K562 (cell line): ENCODE measurements around the gene NANOG. TPM values are rescaled to one million over a fixed set of nuclear protein-coding genes. Genes with fewer than 3 reads are reported as not detected.

Source experiments
- NKRF ChIP-seq: fragments of 450-650 bp; IDR thresholded peaks from 2 replicates; pipeline ENCODE4 v1.6.1; 2016; ENCODE audit warnings: borderline replicate concordance
- SMAD3 ChIP-seq: fragments of 450-650 bp; formaldehyde crosslinking; conservative IDR thresholded peaks from 2 replicates; pipeline ENCODE4 v1.4.0; 2020; ENCODE audit warnings: mild to moderate bottlenecking
- polyA plus RNA-seq, 8 experiments: library from polyadenylated mRNA; depleted of rRNA in 4 of 8; stranded (reverse) in 5 of 8; unstranded in 3 of 8; fragments of >200 nt; fragmentation: Nextera tagmentation in 2 of 8; fragmentation: Illumina TruSeq in 1 of 8; extraction: Ambion mirVana in 2 of 8; extraction: Trizol in 1 of 8; gene quantifications; 2 replicates each; pipeline versions ENCODE4 v1.2.1 to v1.2.3, GENCODE V29; 2011 to 2014; ENCODE audit warnings: inconsistent platforms in 1 of 8, missing spikeins in 1 of 8
- total RNA-seq, 7 experiments: library from RNA; depleted of rRNA in 6 of 7; stranded (reverse); fragments of >200 nt in 6 of 7; fragmentation: Illumina TruSeq in 2 of 7; extraction: Trizol in 2 of 7; gene quantifications; 2 replicates each; pipeline versions ENCODE4 v1.2.1 to v1.2.3, GENCODE V29; 2011 to 2021; ENCODE audit warnings: low replicate concordance in 1 of 7
- TF ChIP-seq, protein P1 (sequence below), 2 experiments: fragments of 450-650 bp; IDR thresholded peaks; 2 replicates each; pipeline ENCODE4 v1.6.1; 2018; ENCODE audit warnings: mild to moderate bottlenecking in 2 of 2, low read depth in 1 of 2; ENCODE audit not compliant: partially characterized antibody in 2 of 2
- TF ChIP-seq, protein P2 (sequence below): fragments of 200-800 bp; sonication (Bioruptor generic); IDR thresholded peaks from 2 replicates; pipeline ENCODE4 v1.6.1; 2016; ENCODE audit warnings: missing genetic modification characterization, missing compliant biosample characterization

The NANOG gene
- total and polyA plus RNA-seq, 9 of the 15 experiments (the other 6 are each of a cell fraction or from before 2014, with no cell fraction given): 0.04 TPM; not detected in 8

DNA sequence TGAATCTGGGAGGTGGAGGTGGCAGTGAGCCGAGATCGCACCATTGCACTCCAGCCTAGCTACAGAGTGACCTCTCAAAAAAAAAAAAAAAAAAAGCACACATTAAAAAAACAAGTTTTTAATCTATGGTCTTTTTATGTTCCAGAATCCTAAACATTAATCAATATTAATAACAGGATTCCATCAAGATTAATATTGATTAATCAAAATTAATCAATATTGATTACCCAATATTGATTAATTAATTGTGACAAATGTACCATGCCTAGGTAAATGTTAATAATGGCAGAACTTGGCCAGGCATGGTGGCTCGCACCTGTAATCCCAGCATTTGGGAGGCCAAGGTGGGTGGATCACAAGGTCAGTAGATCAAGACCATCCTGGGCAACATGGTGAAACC, 7.9 kb upstream of the NANOG start (continued):
- TF ChIP-seq, protein P1, sequence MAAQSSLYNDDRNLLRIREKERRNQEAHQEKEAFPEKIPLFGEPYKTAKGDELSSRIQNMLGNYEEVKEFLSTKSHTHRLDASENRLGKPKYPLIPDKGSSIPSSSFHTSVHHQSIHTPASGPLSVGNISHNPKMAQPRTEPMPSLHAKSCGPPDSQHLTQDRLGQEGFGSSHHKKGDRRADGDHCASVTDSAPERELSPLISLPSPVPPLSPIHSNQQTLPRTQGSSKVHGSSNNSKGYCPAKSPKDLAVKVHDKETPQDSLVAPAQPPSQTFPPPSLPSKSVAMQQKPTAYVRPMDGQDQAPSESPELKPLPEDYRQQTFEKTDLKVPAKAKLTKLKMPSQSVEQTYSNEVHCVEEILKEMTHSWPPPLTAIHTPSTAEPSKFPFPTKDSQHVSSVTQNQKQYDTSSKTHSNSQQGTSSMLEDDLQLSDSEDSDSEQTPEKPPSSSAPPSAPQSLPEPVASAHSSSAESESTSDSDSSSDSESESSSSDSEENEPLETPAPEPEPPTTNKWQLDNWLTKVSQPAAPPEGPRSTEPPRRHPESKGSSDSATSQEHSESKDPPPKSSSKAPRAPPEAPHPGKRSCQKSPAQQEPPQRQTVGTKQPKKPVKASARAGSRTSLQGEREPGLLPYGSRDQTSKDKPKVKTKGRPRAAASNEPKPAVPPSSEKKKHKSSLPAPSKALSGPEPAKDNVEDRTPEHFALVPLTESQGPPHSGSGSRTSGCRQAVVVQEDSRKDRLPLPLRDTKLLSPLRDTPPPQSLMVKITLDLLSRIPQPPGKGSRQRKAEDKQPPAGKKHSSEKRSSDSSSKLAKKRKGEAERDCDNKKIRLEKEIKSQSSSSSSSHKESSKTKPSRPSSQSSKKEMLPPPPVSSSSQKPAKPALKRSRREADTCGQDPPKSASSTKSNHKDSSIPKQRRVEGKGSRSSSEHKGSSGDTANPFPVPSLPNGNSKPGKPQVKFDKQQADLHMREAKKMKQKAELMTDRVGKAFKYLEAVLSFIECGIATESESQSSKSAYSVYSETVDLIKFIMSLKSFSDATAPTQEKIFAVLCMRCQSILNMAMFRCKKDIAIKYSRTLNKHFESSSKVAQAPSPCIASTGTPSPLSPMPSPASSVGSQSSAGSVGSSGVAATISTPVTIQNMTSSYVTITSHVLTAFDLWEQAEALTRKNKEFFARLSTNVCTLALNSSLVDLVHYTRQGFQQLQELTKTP (IDR thresholded peaks at IDR 0.05; ENCODE audit: low read depth in 1 of 2, partially characterized antibody in 2 of 2): no peak
- TF ChIP-seq, protein P2, sequence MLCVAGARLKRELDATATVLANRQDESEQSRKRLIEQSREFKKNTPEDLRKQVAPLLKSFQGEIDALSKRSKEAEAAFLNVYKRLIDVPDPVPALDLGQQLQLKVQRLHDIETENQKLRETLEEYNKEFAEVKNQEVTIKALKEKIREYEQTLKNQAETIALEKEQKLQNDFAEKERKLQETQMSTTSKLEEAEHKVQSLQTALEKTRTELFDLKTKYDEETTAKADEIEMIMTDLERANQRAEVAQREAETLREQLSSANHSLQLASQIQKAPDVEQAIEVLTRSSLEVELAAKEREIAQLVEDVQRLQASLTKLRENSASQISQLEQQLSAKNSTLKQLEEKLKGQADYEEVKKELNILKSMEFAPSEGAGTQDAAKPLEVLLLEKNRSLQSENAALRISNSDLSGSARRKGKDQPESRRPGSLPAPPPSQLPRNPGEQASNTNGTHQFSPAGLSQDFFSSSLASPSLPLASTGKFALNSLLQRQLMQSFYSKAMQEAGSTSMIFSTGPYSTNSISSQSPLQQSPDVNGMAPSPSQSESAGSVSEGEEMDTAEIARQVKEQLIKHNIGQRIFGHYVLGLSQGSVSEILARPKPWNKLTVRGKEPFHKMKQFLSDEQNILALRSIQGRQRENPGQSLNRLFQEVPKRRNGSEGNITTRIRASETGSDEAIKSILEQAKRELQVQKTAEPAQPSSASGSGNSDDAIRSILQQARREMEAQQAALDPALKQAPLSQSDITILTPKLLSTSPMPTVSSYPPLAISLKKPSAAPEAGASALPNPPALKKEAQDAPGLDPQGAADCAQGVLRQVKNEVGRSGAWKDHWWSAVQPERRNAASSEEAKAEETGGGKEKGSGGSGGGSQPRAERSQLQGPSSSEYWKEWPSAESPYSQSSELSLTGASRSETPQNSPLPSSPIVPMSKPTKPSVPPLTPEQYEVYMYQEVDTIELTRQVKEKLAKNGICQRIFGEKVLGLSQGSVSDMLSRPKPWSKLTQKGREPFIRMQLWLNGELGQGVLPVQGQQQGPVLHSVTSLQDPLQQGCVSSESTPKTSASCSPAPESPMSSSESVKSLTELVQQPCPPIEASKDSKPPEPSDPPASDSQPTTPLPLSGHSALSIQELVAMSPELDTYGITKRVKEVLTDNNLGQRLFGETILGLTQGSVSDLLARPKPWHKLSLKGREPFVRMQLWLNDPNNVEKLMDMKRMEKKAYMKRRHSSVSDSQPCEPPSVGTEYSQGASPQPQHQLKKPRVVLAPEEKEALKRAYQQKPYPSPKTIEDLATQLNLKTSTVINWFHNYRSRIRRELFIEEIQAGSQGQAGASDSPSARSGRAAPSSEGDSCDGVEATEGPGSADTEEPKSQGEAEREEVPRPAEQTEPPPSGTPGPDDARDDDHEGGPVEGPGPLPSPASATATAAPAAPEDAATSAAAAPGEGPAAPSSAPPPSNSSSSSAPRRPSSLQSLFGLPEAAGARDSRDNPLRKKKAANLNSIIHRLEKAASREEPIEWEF (CRISPR knock-in tag): peak; percentile 96
- no peak for TF ChIP-seq NKRF
- TF ChIP-seq SMAD3: no peak
- TF ChIP-seq, all 486 proteins: peak for 2
